Measurements from ENCODE around the gene SPATA16.

- no peak for TF ChIP-seq CTCF (IDR thresholded peaks at IDR 0.05; ENCODE audit: low read length)
- no peak for TF ChIP-seq EZH2 (optimal IDR thresholded peaks at IDR 0.05; ENCODE audit: low read depth, low read length)
Measured at GRCh38 chr3:172847292-172847691, 293.7 kb downstream of the SPATA16 start.
